Measurements from ENCODE around the gene RPS6KA2.

- TF ChIP-seq, protein P1, sequence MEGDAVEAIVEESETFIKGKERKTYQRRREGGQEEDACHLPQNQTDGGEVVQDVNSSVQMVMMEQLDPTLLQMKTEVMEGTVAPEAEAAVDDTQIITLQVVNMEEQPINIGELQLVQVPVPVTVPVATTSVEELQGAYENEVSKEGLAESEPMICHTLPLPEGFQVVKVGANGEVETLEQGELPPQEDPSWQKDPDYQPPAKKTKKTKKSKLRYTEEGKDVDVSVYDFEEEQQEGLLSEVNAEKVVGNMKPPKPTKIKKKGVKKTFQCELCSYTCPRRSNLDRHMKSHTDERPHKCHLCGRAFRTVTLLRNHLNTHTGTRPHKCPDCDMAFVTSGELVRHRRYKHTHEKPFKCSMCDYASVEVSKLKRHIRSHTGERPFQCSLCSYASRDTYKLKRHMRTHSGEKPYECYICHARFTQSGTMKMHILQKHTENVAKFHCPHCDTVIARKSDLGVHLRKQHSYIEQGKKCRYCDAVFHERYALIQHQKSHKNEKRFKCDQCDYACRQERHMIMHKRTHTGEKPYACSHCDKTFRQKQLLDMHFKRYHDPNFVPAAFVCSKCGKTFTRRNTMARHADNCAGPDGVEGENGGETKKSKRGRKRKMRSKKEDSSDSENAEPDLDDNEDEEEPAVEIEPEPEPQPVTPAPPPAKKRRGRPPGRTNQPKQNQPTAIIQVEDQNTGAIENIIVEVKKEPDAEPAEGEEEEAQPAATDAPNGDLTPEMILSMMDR (IDR thresholded peaks at IDR 0.05), result no peak
- TF ChIP-seq POLR2AphosphoS5 (IDR thresholded peaks at IDR 0.05), result no peak
- TF ChIP-seq EP300 (IDR thresholded peaks at IDR 0.05), result no peak
- no peak for TF ChIP-seq POLR2A (IDR thresholded peaks at IDR 0.05)
Observed at GRCh38 chr6:166366921-166367320, 260.1 kb downstream of the RPS6KA2 start.

Measured in gastroesophageal sphincter (tissue), 3 donors.